ENCODE measurements around the gene ADAMTSL5.

DNA sequence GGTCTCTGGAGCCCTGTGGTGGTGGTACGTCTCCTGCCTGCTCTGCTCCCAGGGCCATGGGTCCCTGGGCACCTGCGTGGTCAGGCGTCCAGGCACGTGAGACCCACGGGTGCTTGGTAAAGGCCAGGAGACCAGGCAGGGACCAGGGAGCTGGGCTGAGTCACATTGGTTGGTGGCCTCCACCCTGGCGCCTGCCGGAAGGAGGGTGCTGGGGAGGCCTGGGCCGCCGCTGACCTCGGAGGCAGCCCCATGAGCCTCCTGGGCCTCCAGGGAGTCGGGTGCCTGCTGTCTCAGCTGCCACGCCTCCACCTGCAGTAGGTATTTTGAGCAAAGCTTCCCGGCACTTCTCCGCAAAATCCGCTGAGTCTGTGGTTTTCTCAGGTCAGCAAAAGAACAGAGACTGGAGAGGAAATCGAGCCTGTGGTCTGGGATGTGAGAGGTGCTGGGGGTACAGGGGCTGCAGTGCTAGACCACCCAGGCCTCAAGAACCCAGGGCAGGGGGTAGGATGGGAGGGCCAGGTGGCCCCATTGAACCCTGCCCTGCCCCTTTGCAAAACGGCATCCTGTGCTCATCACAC is 7.5 kb upstream of the ADAMTSL5 start:
- TF ChIP-seq POLR2AphosphoS5 (IDR thresholded peaks at IDR 0.05) (no peak), POLR2A (IDR thresholded peaks at IDR 0.05) (no peak)
- TF ChIP-seq, protein P1, sequence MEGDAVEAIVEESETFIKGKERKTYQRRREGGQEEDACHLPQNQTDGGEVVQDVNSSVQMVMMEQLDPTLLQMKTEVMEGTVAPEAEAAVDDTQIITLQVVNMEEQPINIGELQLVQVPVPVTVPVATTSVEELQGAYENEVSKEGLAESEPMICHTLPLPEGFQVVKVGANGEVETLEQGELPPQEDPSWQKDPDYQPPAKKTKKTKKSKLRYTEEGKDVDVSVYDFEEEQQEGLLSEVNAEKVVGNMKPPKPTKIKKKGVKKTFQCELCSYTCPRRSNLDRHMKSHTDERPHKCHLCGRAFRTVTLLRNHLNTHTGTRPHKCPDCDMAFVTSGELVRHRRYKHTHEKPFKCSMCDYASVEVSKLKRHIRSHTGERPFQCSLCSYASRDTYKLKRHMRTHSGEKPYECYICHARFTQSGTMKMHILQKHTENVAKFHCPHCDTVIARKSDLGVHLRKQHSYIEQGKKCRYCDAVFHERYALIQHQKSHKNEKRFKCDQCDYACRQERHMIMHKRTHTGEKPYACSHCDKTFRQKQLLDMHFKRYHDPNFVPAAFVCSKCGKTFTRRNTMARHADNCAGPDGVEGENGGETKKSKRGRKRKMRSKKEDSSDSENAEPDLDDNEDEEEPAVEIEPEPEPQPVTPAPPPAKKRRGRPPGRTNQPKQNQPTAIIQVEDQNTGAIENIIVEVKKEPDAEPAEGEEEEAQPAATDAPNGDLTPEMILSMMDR (IDR thresholded peaks at IDR 0.05) = no peak

Measured in transverse colon (tissue), 4 donors.